MCF 10A (cell line): ENCODE data around the gene PARD3B. TPM values are rescaled to one million over a fixed set of nuclear protein-coding genes. Genes with fewer than 3 reads are reported as not detected.

ENCODE experiments used
- BruUV-seq: library from RNA; stranded (reverse); fragments of 400-500 nt; replicated peaks from 2 replicates; lab custom pipeline; 2021; lab: Mats Ljungman, UMichigan
- CTCF ChIA-PET: fragments of 300-600 bp; sonication (Branson Sonifier 250); formaldehyde crosslinking; extraction: SDS; loops from one replicate; lab custom pipeline; 2021; ENCODE audit warnings: antibody characterized with exemption, inconsistent platforms; lab: Yijun Ruan, JAX
- POLR2A ChIA-PET: fragments of 300-600, 350-650 bp; sonication (Branson Sonifier 250); formaldehyde crosslinking; extraction: SDS; loops from one replicate; lab custom pipeline; 2020; ENCODE audit warnings: antibody characterized with exemption, inconsistent platforms; lab: Yijun Ruan, JAX
- DNase-seq: peaks from one replicate; pipeline ENCODE4 v3.0.0-alpha.2; 2018; ENCODE audit not compliant: unreplicated experiment
- H3K27ac Mint-ChIP-seq: one replicate; pipeline ENCODE4 v1.8.0; 2022; ENCODE audit warnings: mild to moderate bottlenecking, low read depth, mixed read lengths; ENCODE audit not compliant: unreplicated experiment
- H3K27me3 Mint-ChIP-seq: one replicate; pipeline ENCODE4 v1.8.0; 2022; ENCODE audit warnings: mixed read lengths; ENCODE audit not compliant: insufficient read depth, unreplicated experiment
- H3K36me3 Mint-ChIP-seq: one replicate; pipeline ENCODE4 v1.8.0; 2022; ENCODE audit warnings: mild to moderate bottlenecking, moderate library complexity, mixed read lengths; ENCODE audit not compliant: insufficient read depth, unreplicated experiment
- H3K4me1 Mint-ChIP-seq: one replicate; pipeline ENCODE4 v1.8.0; 2022; ENCODE audit warnings: mixed read lengths; ENCODE audit not compliant: insufficient read depth, unreplicated experiment
- H3K4me3 Mint-ChIP-seq: one replicate; pipeline ENCODE4 v1.8.0; 2022; ENCODE audit warnings: mild to moderate bottlenecking, moderate library complexity, mixed read lengths; ENCODE audit not compliant: unreplicated experiment
- H3K9me3 Mint-ChIP-seq: one replicate; pipeline ENCODE4 v1.8.0; 2022; ENCODE audit warnings: mixed read lengths; ENCODE audit not compliant: unreplicated experiment
- intact Hi-C: fragments of 100-400 bp; cut with micrococcal nuclease; formaldehyde crosslinking; loops from 2 replicates; pipeline ENCODE4 v1.14.1; 2022
- total RNA-seq: library from RNA; stranded (reverse); gene quantifications from 2 replicates; pipeline ENCODE4 v1.2.3, GENCODE V29; 2022
- TF ChIP-seq, protein P1 (sequence below): fragments of 200-600 bp; IDR thresholded peaks from one replicate; pipeline ENCODE4 v1.8.0; 2022; ENCODE audit warnings: antibody characterized with exemption, mild to moderate bottlenecking; ENCODE audit not compliant: unreplicated experiment

PARD3B gene
- total RNA-seq, 1 experiment from 2014 or later: 11.6 TPM

DNA sequence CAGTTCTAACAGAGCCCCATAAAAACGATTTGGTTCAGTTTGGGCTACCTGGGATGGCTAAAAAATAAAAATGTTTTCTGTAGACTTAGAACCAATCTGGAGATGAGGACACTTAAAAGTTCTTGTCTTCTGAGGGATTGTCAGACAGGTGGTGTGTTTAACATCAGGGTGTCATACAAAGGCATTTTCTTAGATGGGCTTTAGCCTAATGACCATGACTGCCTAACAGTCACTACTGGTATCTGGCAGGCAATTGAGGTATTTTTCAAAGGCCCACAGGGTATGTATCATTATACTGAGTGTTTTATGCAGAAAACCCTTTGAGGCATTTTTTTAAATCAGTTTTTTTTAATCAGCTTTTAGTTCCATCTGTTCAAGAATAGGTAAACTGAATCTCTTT is 341.4 kb downstream of the PARD3B start:
- TF ChIP-seq, protein P1, sequence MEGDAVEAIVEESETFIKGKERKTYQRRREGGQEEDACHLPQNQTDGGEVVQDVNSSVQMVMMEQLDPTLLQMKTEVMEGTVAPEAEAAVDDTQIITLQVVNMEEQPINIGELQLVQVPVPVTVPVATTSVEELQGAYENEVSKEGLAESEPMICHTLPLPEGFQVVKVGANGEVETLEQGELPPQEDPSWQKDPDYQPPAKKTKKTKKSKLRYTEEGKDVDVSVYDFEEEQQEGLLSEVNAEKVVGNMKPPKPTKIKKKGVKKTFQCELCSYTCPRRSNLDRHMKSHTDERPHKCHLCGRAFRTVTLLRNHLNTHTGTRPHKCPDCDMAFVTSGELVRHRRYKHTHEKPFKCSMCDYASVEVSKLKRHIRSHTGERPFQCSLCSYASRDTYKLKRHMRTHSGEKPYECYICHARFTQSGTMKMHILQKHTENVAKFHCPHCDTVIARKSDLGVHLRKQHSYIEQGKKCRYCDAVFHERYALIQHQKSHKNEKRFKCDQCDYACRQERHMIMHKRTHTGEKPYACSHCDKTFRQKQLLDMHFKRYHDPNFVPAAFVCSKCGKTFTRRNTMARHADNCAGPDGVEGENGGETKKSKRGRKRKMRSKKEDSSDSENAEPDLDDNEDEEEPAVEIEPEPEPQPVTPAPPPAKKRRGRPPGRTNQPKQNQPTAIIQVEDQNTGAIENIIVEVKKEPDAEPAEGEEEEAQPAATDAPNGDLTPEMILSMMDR: no peak
- DNase-seq: no peak
- H3K4me3 Mint-ChIP-seq: no peak overlapping the region
- H3K27me3 Mint-ChIP-seq: no peaks in the 10 kb centered on the region
- BruUV-seq: no TSS peak
- peaks cover 5% of the 10 kb centered on the region for H3K9me3 Mint-ChIP-seq
- ChIA-PET POLR2A (no interaction called here), CTCF (no interaction called here)
- intact Hi-C loops: no loop called here
- H3K4me1 Mint-ChIP-seq: peaks cover 7% of the 10 kb centered on the region
- H3K27ac Mint-ChIP-seq: no peak overlapping the region
- no peaks in the 10 kb centered on the region for H3K36me3 Mint-ChIP-seq

DNA sequence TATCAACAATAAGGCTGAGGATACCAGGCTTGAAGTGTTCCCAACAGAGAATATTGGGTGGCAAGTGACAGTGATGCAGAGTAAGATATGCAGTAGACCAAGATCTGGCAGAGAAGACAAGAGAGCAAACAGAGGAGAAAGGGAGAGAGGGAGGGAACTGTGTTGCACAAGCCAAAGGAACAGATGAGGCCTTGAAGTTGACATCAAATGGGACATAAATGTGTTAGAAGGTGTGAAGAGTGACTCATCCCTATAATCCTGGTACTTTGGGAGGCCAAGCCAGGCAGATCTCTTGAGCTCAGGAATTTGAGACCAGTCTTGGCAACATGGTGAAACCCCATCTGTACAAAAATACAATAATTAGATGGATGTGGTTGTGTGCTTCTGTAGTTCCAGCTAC is 342.9 kb downstream of the PARD3B start:
- BruUV-seq: no TSS peak
- Mint-ChIP-seq H3K9me3 (peaks cover 5% of the 10 kb centered on the region), H3K4me1 (peaks cover 7% of the 10 kb centered on the region), H3K27ac (no peak overlapping the region), H3K27me3 (no peaks in the 10 kb centered on the region), H3K36me3 (no peaks in the 10 kb centered on the region), H3K4me3 (no peak overlapping the region)
- no peak for DNase-seq
- intact Hi-C loops: no loop called here
- CTCF ChIA-PET: interaction anchor here (1.4 to 1.5 kb wide), 2 partner anchors 17 to 49 kb away, joined by 3 to 4 read pairs; no protein-coding TSS in a partner anchor
- POLR2A ChIA-PET: interaction anchor here (0.7 kb wide), 1 partner anchor 341 kb away, joined by 3 read pairs; no protein-coding TSS in a partner anchor
- TF ChIP-seq, protein P1: no peak

DNA sequence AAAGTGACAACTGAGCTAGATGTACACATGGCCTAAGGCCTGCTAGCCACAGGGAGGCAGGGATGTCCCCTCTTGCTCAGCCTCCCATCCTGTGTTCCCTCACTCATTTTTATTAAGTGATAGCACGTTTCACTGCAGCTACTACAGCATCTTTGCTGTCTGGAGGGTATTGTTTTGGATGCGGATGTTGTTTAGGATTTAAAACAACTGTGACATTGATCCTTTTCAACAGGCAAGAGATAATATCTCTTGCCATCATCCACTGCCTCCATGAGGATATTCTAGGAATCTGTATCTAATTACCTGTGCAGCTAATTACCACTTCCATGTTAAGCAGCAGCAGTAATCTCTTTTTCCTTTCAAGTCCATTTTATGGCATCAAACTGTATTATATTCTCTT is 345.4 kb downstream of the PARD3B start:
- DNase-seq: no peak
- Mint-ChIP-seq H3K4me3 (no peak overlapping the region), H3K9me3 (peaks cover 5% of the 10 kb centered on the region), H3K36me3 (no peaks in the 10 kb centered on the region), H3K4me1 (peaks cover 7% of the 10 kb centered on the region), H3K27me3 (no peaks in the 10 kb centered on the region), H3K27ac (no peak overlapping the region)
- TF ChIP-seq, protein P1: no peak
- ChIA-PET POLR2A (no interaction called here), CTCF (interaction anchor here (0.6 to 0.9 kb wide), 2 partner anchors 21 to 908 kb away, joined by 3 read pairs; no protein-coding TSS in a partner anchor)
- intact Hi-C loops: no loop called here
- no TSS peak for BruUV-seq

DNA sequence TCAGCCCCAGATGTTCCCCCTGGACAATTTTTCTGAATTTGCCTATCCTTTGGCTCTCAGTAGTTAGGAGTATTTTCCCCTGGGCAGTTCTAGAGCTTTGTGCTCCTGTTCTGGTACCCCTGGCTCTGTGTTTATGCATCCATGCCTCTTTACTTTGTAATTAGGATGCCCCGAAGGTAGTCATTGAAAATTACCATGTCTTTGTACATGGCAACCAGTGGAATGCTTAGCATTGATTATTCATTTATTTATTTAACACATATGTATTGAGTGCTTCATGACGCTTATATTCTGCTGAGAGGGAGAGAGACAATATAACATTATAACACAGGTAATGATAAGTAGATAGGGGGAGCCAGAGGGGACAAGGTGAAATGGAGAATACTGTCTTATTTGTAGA is 346.5 kb downstream of the PARD3B start:
- no peak for DNase-seq
- H3K27ac Mint-ChIP-seq: no peak overlapping the region
- BruUV-seq: no TSS peak
- H3K4me1 Mint-ChIP-seq: peaks cover 7% of the 10 kb centered on the region
- H3K4me3 Mint-ChIP-seq: no peak overlapping the region
- TF ChIP-seq, protein P1: no peak
- CTCF ChIA-PET: interaction anchor here (0.6 to 0.9 kb wide), 3 partner anchors 20 to 784 kb away, joined by 3 read pairs; no protein-coding TSS in a partner anchor
- H3K36me3 Mint-ChIP-seq: no peaks in the 10 kb centered on the region
- H3K9me3 Mint-ChIP-seq: peaks cover 5% of the 10 kb centered on the region
- no peaks in the 10 kb centered on the region for H3K27me3 Mint-ChIP-seq
- POLR2A ChIA-PET: no interaction called here
- intact Hi-C loops: no loop called here
